H1 (cell line): Measurements from ENCODE around the gene DCAF6. TPM values are rescaled to one million over a fixed set of nuclear protein-coding genes. Genes with fewer than 3 reads are reported as not detected.

Experiments used
- CTCF ChIA-PET: fragments of 300-600 bp; sonication (Branson Sonifier 250); formaldehyde crosslinking; loops from one replicate; lab custom pipeline; 2021; ENCODE audit not compliant: partially characterized antibody; lab: Charles Lee
- POLR2A ChIA-PET: fragments of 300-600 bp; sonication (Branson Sonifier 250); formaldehyde crosslinking; loops from one replicate; lab custom pipeline; 2021; ENCODE audit warnings: inconsistent platforms; ENCODE audit not compliant: partially characterized antibody; lab: Charles Lee
- DNase-seq, 2 experiments: peaks; one replicate each; pipeline versions ENCODE4 v3.0.0 to v3.0.0-alpha.2; 2010 to 2022; ENCODE audit warnings: low spot score in 2 of 2, low read depth in 1 of 2, mixed read lengths in 1 of 2
- FAIRE-seq: peaks from 2 replicates; lab custom pipeline; 2011; peaks lifted over from hg19 to GRCh38; lab: Jason Lieb, UNC
- H2AFZ ChIP-seq: 2 replicates; pipeline ENCODE4 v1.8.1; 2012; ENCODE audit warnings: low read length, inconsistent platforms
- H2AK5ac ChIP-seq: 2 replicates; pipeline ENCODE4 v1.6.1; 2013; ENCODE audit warnings: low read depth, low read length
- H2BK120ac ChIP-seq: replicated peaks from 2 replicates; pipeline ENCODE3; 2013; ENCODE audit warnings: low read depth, low read length, inconsistent platforms
- H2BK12ac ChIP-seq: 2 replicates; pipeline ENCODE4 v1.6.1; 2013; ENCODE audit warnings: low read depth, low read length
- H2BK15ac ChIP-seq: 2 replicates; pipeline ENCODE4 v1.6.1; 2013; ENCODE audit warnings: low read length
- H2BK20ac ChIP-seq: 2 replicates; pipeline ENCODE4 v1.6.1; 2013; ENCODE audit warnings: low read length
- H2BK5ac ChIP-seq: 2 replicates; pipeline ENCODE4 v1.6.1; 2013; ENCODE audit warnings: low read depth, low read length
- H3K14ac ChIP-seq: 2 replicates; pipeline ENCODE4 v1.6.1; 2013; ENCODE audit warnings: inconsistent platforms; ENCODE audit not compliant: insufficient read length
- H3K18ac ChIP-seq: 2 replicates; pipeline ENCODE4 v1.6.1; 2013; ENCODE audit warnings: low read length; ENCODE audit errors: extremely low read depth
- H3K23ac ChIP-seq: 2 replicates; pipeline ENCODE4 v1.6.1; 2013; ENCODE audit warnings: inconsistent platforms; ENCODE audit not compliant: insufficient read length
- H3K23me2 ChIP-seq: 2 replicates; pipeline ENCODE4 v1.6.1; 2013; ENCODE audit warnings: low read depth, low read length
- H3K27ac ChIP-seq: 2 replicates; pipeline ENCODE4 v1.6.1; 2011; ENCODE audit warnings: low read depth, low read length, inconsistent platforms
- H3K27me3 ChIP-seq, 4 experiments: replicated peaks in 1 of 4; 1 replicate in 1 of 4; 2 replicates in 3 of 4; pipeline versions ENCODE4 v1.6.1 to v1.8.1; 2011 to 2013; ENCODE audit warnings: low read length in 3 of 4, mild to moderate bottlenecking in 3 of 4, inconsistent platforms in 2 of 4, mixed read lengths in 2 of 4, moderate library complexity in 1 of 4; ENCODE audit not compliant: control insufficient read depth in 3 of 4, insufficient read depth in 3 of 4; ENCODE audit errors: extremely low read depth in 1 of 4
- H3K36me3 ChIP-seq, 4 experiments: 2 replicates each; pipeline versions ENCODE4 v1.6.1 to v1.8.1; 2011 to 2013; ENCODE audit warnings: mild to moderate bottlenecking in 4 of 4, low read length in 3 of 4, moderate library complexity in 2 of 4, control low read depth in 1 of 4, inconsistent platforms in 1 of 4; ENCODE audit not compliant: insufficient read depth in 4 of 4, control insufficient read depth in 2 of 4
- H3K4ac ChIP-seq: replicated peaks from 2 replicates; pipeline ENCODE3; 2013; ENCODE audit warnings: low read length, low read depth, mixed read lengths, inconsistent platforms; ENCODE audit not compliant: insufficient read length
- H3K4me1 ChIP-seq, 4 experiments: replicated peaks in 1 of 4; 1 replicate in 1 of 4; 2 replicates in 3 of 4; pipeline versions ENCODE4 v1.6.1 to v1.8.1; 2011 to 2013; ENCODE audit warnings: low read length in 3 of 4, inconsistent platforms in 2 of 4, mixed read lengths in 1 of 4; ENCODE audit not compliant: insufficient read depth in 4 of 4, control insufficient read depth in 3 of 4
- H3K4me2 ChIP-seq, 2 experiments: 2 replicates each; pipeline versions ENCODE4 v1.6.1 to v1.8.1; 2011 to 2013; ENCODE audit warnings: low read depth in 2 of 2, low read length in 2 of 2, control low read depth in 1 of 2, inconsistent platforms in 1 of 2, mild to moderate bottlenecking in 1 of 2; ENCODE audit not compliant: insufficient read depth in 1 of 2
- H3K4me3 ChIP-seq, 4 experiments: fragments of 200-600, 300-600 bp in 1 of 4; sonication (generic), shearing (Covaris generic), sonication (Bioruptor Twin) in 1 of 4; 2 replicates each; pipeline versions ENCODE4 v1.5.1 to v1.8.1; 2011 to 2016; ENCODE audit warnings: low read length in 4 of 4, low read depth in 3 of 4, control low read depth in 2 of 4, inconsistent platforms in 2 of 4, mild to moderate bottlenecking in 2 of 4, mixed read lengths in 1 of 4, moderate library complexity in 1 of 4; ENCODE audit not compliant: insufficient read depth in 2 of 4; ENCODE audit errors: extremely low read depth in 1 of 4
- H3K56ac ChIP-seq: replicated peaks from 2 replicates; pipeline ENCODE3; 2013; ENCODE audit warnings: low read depth, mild to moderate bottlenecking, mixed read lengths, low read length, inconsistent platforms; ENCODE audit not compliant: insufficient read length
- H3K79me1 ChIP-seq: 2 replicates; pipeline ENCODE4 v1.6.1; 2013; ENCODE audit warnings: low read depth, low read length, control low read depth
- H3K79me2 ChIP-seq, 2 experiments: 2 replicates each; pipeline versions ENCODE4 v1.6.1 to v1.8.1; 2012 to 2013; ENCODE audit warnings: low read length in 2 of 2, mild to moderate bottlenecking in 2 of 2, inconsistent platforms in 1 of 2; ENCODE audit not compliant: insufficient read depth in 2 of 2, control insufficient read depth in 1 of 2
- H3K9ac ChIP-seq, 4 experiments: replicated peaks in 1 of 4; 1 replicate in 1 of 4; 2 replicates in 3 of 4; pipeline versions ENCODE4 v1.6.1 to v1.8.1; 2011 to 2013; ENCODE audit warnings: low read depth in 3 of 4, low read length in 3 of 4, control low read depth in 2 of 4, mild to moderate bottlenecking in 2 of 4, moderate library complexity in 2 of 4, inconsistent platforms in 1 of 4; ENCODE audit errors: extremely low read depth in 1 of 4
- H3K9me3 ChIP-seq, 2 experiments: 2 replicates each; pipeline versions ENCODE4 v1.6.1 to v1.8.1; 2012 to 2013; ENCODE audit warnings: mild to moderate bottlenecking in 2 of 2, moderate library complexity in 2 of 2, control low read depth in 1 of 2, inconsistent platforms in 1 of 2, low read depth in 1 of 2, low read length in 1 of 2, mixed read lengths in 1 of 2; ENCODE audit not compliant: insufficient read depth in 2 of 2
- H4K20me1 ChIP-seq, 2 experiments: replicated peaks in 1 of 2; 2 replicates each; pipeline versions ENCODE3 to v1.8.1; 2011 to 2013; ENCODE audit warnings: inconsistent platforms in 2 of 2, low read length in 2 of 2, mild to moderate bottlenecking in 1 of 2; ENCODE audit not compliant: insufficient read depth in 2 of 2, control insufficient read depth in 1 of 2
- H4K5ac ChIP-seq: 2 replicates; pipeline ENCODE4 v1.6.1; 2013; ENCODE audit warnings: low read length, low read depth, mixed read lengths, inconsistent platforms; ENCODE audit not compliant: insufficient read length
- H4K8ac ChIP-seq: 2 replicates; pipeline ENCODE4 v1.8.0; 2013; ENCODE audit warnings: mild to moderate bottlenecking, moderate library complexity, low read length, inconsistent platforms; ENCODE audit not compliant: insufficient read depth; ENCODE audit errors: extremely low read depth
- H4K91ac ChIP-seq: replicated peaks from 2 replicates; pipeline ENCODE3; 2013; ENCODE audit warnings: low read length, mixed read lengths, inconsistent platforms; ENCODE audit not compliant: insufficient read length
- CBX5 ChIP-seq: fragments of 300-800, 300-1000 bp; sonication (generic); IDR thresholded peaks from 2 replicates; pipeline ENCODE4 v1.7.1; 2016; ENCODE audit warnings: antibody characterized with exemption, low read length, low read depth
- CTBP2 ChIP-seq: IDR thresholded peaks from 2 replicates; pipeline ENCODE4 v1.7.0; 2011; ENCODE audit warnings: borderline replicate concordance, mild to moderate bottlenecking, moderate library complexity, mixed read lengths, low read length; ENCODE audit not compliant: insufficient read depth, insufficient read length
- CTCF ChIP-seq, 3 experiments: IDR thresholded peaks; 1 replicate in 2 of 3; 2 replicates in 1 of 3; pipeline versions ENCODE4 v1.5.1 to v1.6.1; 2011; ENCODE audit warnings: low read length in 3 of 3, mild to moderate bottlenecking in 3 of 3, inconsistent platforms in 2 of 3, low read depth in 1 of 3, moderate library complexity in 1 of 3; ENCODE audit not compliant: insufficient read depth in 1 of 3; ENCODE audit errors: control extremely low read depth in 1 of 3
- GABPA ChIP-seq: IDR thresholded peaks from 2 replicates; pipeline ENCODE4 v1.6.1; 2011; ENCODE audit warnings: mild to moderate bottlenecking, low read length, moderate library complexity, borderline replicate concordance; ENCODE audit not compliant: insufficient read depth
- KDM5A ChIP-seq: fragments of 200-600 bp; IDR thresholded peaks from 2 replicates; pipeline ENCODE4 v1.7.1; 2012; ENCODE audit warnings: mild to moderate bottlenecking, low read length, inconsistent platforms, mixed read lengths
- MAFK ChIP-seq: IDR thresholded peaks from 2 replicates; pipeline ENCODE4 v1.6.1; 2012; ENCODE audit warnings: low read depth, mild to moderate bottlenecking, improper control_type of control experiment, low read length
- PHF8 ChIP-seq: fragments of 200-600 bp; sonication (generic); conservative IDR thresholded peaks from 2 replicates; pipeline ENCODE4 v1.7.1; 2012; ENCODE audit warnings: low read depth, mild to moderate bottlenecking, inconsistent platforms, low read length, moderate library complexity
- RBBP5 ChIP-seq: IDR thresholded peaks from 2 replicates; pipeline ENCODE4 v1.7.1; 2012; ENCODE audit warnings: low read depth, mild to moderate bottlenecking, inconsistent platforms, low read length, moderate library complexity, borderline replicate concordance
- SP4 ChIP-seq: IDR thresholded peaks from 2 replicates; pipeline ENCODE4 v1.6.1; 2012; ENCODE audit warnings: low read length, inconsistent platforms
- USF2 ChIP-seq: IDR thresholded peaks from 2 replicates; pipeline ENCODE4 v1.6.1; 2011; ENCODE audit warnings: low read length, improper control_type of control experiment
- WGBS, 2 experiments: shearing (Covaris generic) in 1 of 2; methylation state at CpG; one replicate each; pipeline versions ENCODE4 v1.1.6 to v1.1.7; 2013 to 2015; ENCODE audit warnings: low lambda C conversion rate in 2 of 2, mixed read lengths in 2 of 2, inconsistent platforms in 1 of 2, low coverage in 1 of 2, missing lambda C conversion rate in 1 of 2; ENCODE audit not compliant: insufficient replicate concordance in 2 of 2, insufficient coverage in 1 of 2, insufficient read length in 1 of 2; ENCODE audit errors: extremely low coverage in 1 of 2, missing lambda C conversion rate in 1 of 2; 5-methylcytosine and 5-hydroxymethylcytosine counted together
- polyA plus RNA-seq, 7 experiments: library from polyadenylated mRNA; depleted of rRNA in 3 of 7; stranded (reverse) in 5 of 7; unstranded in 2 of 7; fragments of >200 nt in 5 of 7; fragments of 200-250 nt in 2 of 7; gene quantifications; 1 replicate in 5 of 7; 2 replicates in 1 of 7; 4 replicates in 1 of 7; pipeline versions ENCODE4 v1.2.1 to v1.2.3, GENCODE V29; 2011 to 2013; ENCODE audit warnings: missing spikeins in 2 of 7, mixed read lengths in 2 of 7
- total RNA-seq: library from RNA; stranded (reverse); fragmentation: NEBNext Ultra II Directional; extraction: Animal tissue kit (Norgen Biotek cat#: 25700); gene quantifications from 2 replicates; pipeline ENCODE4 v1.2.1, GENCODE V29; 2021

Gene DCAF6
- total and polyA plus RNA-seq, 2 of the 8 experiments (the other 6 are each of a cell fraction or from before 2014, with no cell fraction given), result 12.3 to 17.4 TPM

GRCh38 chr1:167924102-167924501, 12.4 kb upstream of the DCAF6 start:
- Histone ChIP-seq H2BK15ac (no peak overlapping the region), H2BK20ac (no peak overlapping the region), H3K79me2 (no peaks in the 10 kb centered on the region), H2BK120ac (no peak overlapping the region), H3K9me3 (no peaks in the 10 kb centered on the region), H3K14ac (no peak overlapping the region), H3K4me2 (no peak overlapping the region), H3K4ac (no peak overlapping the region), H3K18ac (no peak overlapping the region), H4K20me1 (peaks cover 0 to 2% of the 10 kb centered on the region in 2 experiments), H4K91ac (no peak overlapping the region), H3K23me2 (no peaks in the 10 kb centered on the region), H2AFZ (no peak overlapping the region), H3K4me3 (no peak overlapping the region), H3K56ac (no peak overlapping the region), H3K4me1 (peaks cover 0 to 3% (median 0%) of the 10 kb centered on the region in 4 experiments; a peak in 1 of 7 replicates), H4K8ac (no peak overlapping the region), H3K27ac (no peak overlapping the region), H4K5ac (no peak overlapping the region), H3K79me1 (no peaks in the 10 kb centered on the region), H2BK12ac (no peak overlapping the region), H2AK5ac (no peak overlapping the region), H3K36me3 (no peaks in the 10 kb centered on the region), H3K23ac (no peak overlapping the region), H2BK5ac (no peak overlapping the region), H3K9ac (no peak overlapping the region), H3K27me3 (no peaks in the 10 kb centered on the region)
- DNase-seq (no peak), FAIRE-seq (no peak)
- 91% methylated on average over 2 of the region's 2 CpGs; no CpG with 5 or more reads in 1 of the 2 experiments for WGBS, 2 experiments
- TF ChIP-seq CBX5 (no peak), RBBP5 (no peak), USF2 (no peak), PHF8 (no peak), MAFK (no peak), GABPA (no peak), CTCF (IDR thresholded peaks at IDR 0.05; ENCODE audit: control extremely low read depth in 1 of 3, insufficient read depth in 1 of 3, low read depth in 1 of 3, low read length in 3 of 3) (no peak), KDM5A (no peak), SP4 (no peak), CTBP2 (no peak)
- POLR2A ChIA-PET, result interaction anchor here (1.3 to 1.5 kb wide), 2 partner anchors 12 to 13 kb away, joined by 4 to 5 read pairs; partner anchors contain the start of genes DCAF6 and MPC2
- CTCF ChIA-PET, result interaction anchor here (0.6 to 1.6 kb wide), 3 partner anchors 9 to 301 kb away, joined by 3 to 4 read pairs (median 3); no protein-coding TSS in a partner anchor
